GM12878 (cell line): Measurements from ENCODE around the gene TCEA2. TPM values are rescaled to one million over a fixed set of nuclear protein-coding genes. Genes with fewer than 3 reads are reported as not detected.

ENCODE experiments used
- ESRRA ChIP-seq: IDR thresholded peaks from 2 replicates; pipeline ENCODE4 v1.6.1; 2012; ENCODE audit warnings: mild to moderate bottlenecking, low read length, improper control_type of control experiment
- IKZF2 ChIP-seq, 2 experiments: fragments of 450-650 bp; IDR thresholded peaks; 2 replicates each; pipeline ENCODE4 v1.6.1; 2017; ENCODE audit warnings: mild to moderate bottlenecking in 2 of 2, moderate library complexity in 2 of 2
- MTA2 ChIP-seq: fragments of 450-650 bp; IDR thresholded peaks from 2 replicates; pipeline ENCODE4 v1.6.1; 2016; ENCODE audit warnings: low read depth, mild to moderate bottlenecking, moderate library complexity
- MYB ChIP-seq: fragments of 150-350 bp; IDR thresholded peaks from 2 replicates; pipeline ENCODE4 v1.6.1; 2014; ENCODE audit warnings: mild to moderate bottlenecking, low read depth, low read length, borderline replicate concordance
- NFIC ChIP-seq: IDR thresholded peaks from 2 replicates; pipeline ENCODE4 v1.6.1; 2012; ENCODE audit warnings: low read depth, mild to moderate bottlenecking, inconsistent platforms, low read length, moderate library complexity
- PAX5 ChIP-seq: IDR thresholded peaks from 2 replicates; pipeline ENCODE4 v1.6.1; 2011; ENCODE audit warnings: low read depth, low read length, borderline replicate concordance
- POLR2A ChIP-seq: IDR thresholded peaks from 2 replicates; pipeline ENCODE4 v1.6.1; 2011; ENCODE audit warnings: low read depth, mild to moderate bottlenecking, low read length
- RAD21 ChIP-seq: IDR thresholded peaks from 2 replicates; pipeline ENCODE4 v1.6.1; 2011; ENCODE audit warnings: mild to moderate bottlenecking, low read depth, low read length, moderate library complexity; ENCODE audit not compliant: insufficient read depth
- RAD51 ChIP-seq: fragments of 450-650 bp; IDR thresholded peaks from 2 replicates; pipeline ENCODE4 v1.6.1; 2016; ENCODE audit warnings: moderate library complexity, mild to moderate bottlenecking, inconsistent platforms
- RB1 ChIP-seq: fragments of 450-650 bp; formaldehyde crosslinking; IDR thresholded peaks from 2 replicates; pipeline ENCODE4 v1.6.1; 2017; ENCODE audit warnings: mild to moderate bottlenecking, borderline replicate concordance
- RCOR1 ChIP-seq: conservative IDR thresholded peaks from 2 replicates; pipeline ENCODE4 v1.6.1; 2012; ENCODE audit warnings: low read depth, low read length, improper control_type of control experiment
- REST ChIP-seq: IDR thresholded peaks from 2 replicates; pipeline ENCODE4 v1.6.1; 2012; ENCODE audit warnings: mild to moderate bottlenecking, low read depth, low read length
- RFX5 ChIP-seq: IDR thresholded peaks from 2 replicates; pipeline ENCODE4 v1.6.1; 2011; ENCODE audit warnings: low read depth, low read length, improper control_type of control experiment
- STAT1 ChIP-seq: fragments of 450-650 bp; conservative IDR thresholded peaks from 2 replicates; pipeline ENCODE4 v1.6.1; 2014; ENCODE audit warnings: antibody characterized with exemption, mild to moderate bottlenecking
- TARDBP ChIP-seq: IDR thresholded peaks from 2 replicates; pipeline ENCODE4 v1.6.1; 2016; ENCODE audit warnings: borderline replicate concordance
- TCF12 ChIP-seq: IDR thresholded peaks from 2 replicates; pipeline ENCODE4 v1.6.1; 2011; ENCODE audit warnings: low read depth, mild to moderate bottlenecking, low read length
- YY1 ChIP-seq: IDR thresholded peaks from 2 replicates; pipeline ENCODE4 v1.6.1; 2011; ENCODE audit warnings: low read depth, mild to moderate bottlenecking, low read length
- ZNF274 ChIP-seq: IDR thresholded peaks from one replicate; pipeline ENCODE4 v1.8.0; 2011; ENCODE audit not compliant: insufficient read length, insufficient read depth
- ZZZ3 ChIP-seq: IDR thresholded peaks from 2 replicates; pipeline ENCODE4 v1.6.1; 2011; ENCODE audit warnings: low read depth; ENCODE audit not compliant: control insufficient read depth, insufficient read length
- polyA plus RNA-seq, 11 experiments: library from polyadenylated mRNA; depleted of rRNA in 4 of 11; unstranded in 6 of 11; stranded (reverse) in 5 of 11; fragments of >200 nt; fragmentation: Nextera tagmentation in 4 of 11; fragmentation: Illumina TruSeq in 1 of 11; extraction: Ambion mirVana in 4 of 11; extraction: Trizol in 1 of 11; gene quantifications; 1 replicate in 1 of 11; 2 replicates in 10 of 11; pipeline versions ENCODE4 v1.2.1 to v1.2.3, GENCODE V29; 2011 to 2016; ENCODE audit warnings: inconsistent platforms in 2 of 11, missing spikeins in 2 of 11, low read depth in 1 of 11
- total RNA-seq, 4 experiments: library from RNA; depleted of rRNA in 3 of 4; stranded (reverse); fragments of >200 nt in 3 of 4; fragmentation: Illumina TruSeq in 1 of 4; extraction: Trizol in 1 of 4; gene quantifications; 2 replicates each; pipeline versions ENCODE4 v1.2.1 to v1.2.3, GENCODE V29; 2013 to 2021
- TF ChIP-seq, protein P1 (sequence below): fragments of 450-650 bp; IDR thresholded peaks from 2 replicates; pipeline ENCODE4 v1.6.1; 2017; ENCODE audit warnings: mild to moderate bottlenecking, low read depth, inconsistent platforms; ENCODE audit not compliant: poor library complexity, severe bottlenecking
- TF ChIP-seq, protein P2 (sequence below): fragments of 450-650 bp; conservative IDR thresholded peaks from 2 replicates; pipeline ENCODE4 v1.6.1; 2017; ENCODE audit warnings: mild to moderate bottlenecking, moderate library complexity
- TF ChIP-seq, protein P3 (sequence below): IDR thresholded peaks from 2 replicates; pipeline ENCODE4 v1.6.1; 2012; ENCODE audit warnings: low read depth, low read length, improper control_type of control experiment
- TF ChIP-seq, protein P4 (sequence below): fragments of 450-650 bp; IDR thresholded peaks from 2 replicates; pipeline ENCODE4 v1.6.1; 2016; ENCODE audit warnings: mild to moderate bottlenecking

The TCEA2 gene
- total and polyA plus RNA-seq, 10 of the 15 experiments (the other 5 are each of a cell fraction or from before 2014, with no cell fraction given) = 3.4 to 42.5 (median 13.3) TPM

DNA sequence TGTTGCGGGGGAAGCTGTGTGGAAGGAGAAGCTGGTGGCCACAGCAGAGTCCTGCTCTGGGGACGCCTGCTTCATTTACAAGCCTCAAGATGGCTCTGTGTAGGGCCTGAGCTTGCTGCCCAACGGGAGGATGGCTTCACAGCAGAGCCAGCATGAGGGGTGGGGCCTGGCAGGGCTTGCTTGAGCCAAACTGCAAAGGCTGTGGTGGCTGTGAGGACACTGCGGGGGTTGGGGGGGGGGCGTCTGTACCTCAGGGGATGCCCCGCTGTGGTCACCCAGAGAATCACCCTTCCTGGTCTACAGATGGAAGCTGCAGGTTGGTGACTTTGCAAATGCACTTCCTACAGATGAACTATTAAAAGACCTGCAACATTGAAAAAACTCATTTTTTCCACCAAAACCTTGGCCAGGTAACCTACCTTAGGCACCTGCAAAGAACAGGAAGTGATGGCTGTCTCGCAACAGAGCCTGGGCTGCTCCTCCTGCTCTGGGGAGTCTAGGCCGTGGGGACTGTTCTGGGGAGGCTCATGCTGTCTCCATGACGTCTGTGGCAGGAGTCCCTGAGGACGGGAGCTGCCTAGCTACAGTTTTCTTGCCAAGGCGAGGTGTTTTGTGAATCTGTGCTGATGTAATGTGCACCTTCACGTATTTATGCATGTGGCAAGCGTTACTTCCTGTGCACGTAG lies 37.0 kb downstream of the TCEA2 start (continued):
- no peak for TF ChIP-seq ZNF274
- TF ChIP-seq YY1 = no peak
- TF ChIP-seq TARDBP = no peak
- TF ChIP-seq MTA2 = peak; percentile 53; the same call in 1 of the 2 replicates
- no peak for TF ChIP-seq RAD21
- TF ChIP-seq, protein P1, sequence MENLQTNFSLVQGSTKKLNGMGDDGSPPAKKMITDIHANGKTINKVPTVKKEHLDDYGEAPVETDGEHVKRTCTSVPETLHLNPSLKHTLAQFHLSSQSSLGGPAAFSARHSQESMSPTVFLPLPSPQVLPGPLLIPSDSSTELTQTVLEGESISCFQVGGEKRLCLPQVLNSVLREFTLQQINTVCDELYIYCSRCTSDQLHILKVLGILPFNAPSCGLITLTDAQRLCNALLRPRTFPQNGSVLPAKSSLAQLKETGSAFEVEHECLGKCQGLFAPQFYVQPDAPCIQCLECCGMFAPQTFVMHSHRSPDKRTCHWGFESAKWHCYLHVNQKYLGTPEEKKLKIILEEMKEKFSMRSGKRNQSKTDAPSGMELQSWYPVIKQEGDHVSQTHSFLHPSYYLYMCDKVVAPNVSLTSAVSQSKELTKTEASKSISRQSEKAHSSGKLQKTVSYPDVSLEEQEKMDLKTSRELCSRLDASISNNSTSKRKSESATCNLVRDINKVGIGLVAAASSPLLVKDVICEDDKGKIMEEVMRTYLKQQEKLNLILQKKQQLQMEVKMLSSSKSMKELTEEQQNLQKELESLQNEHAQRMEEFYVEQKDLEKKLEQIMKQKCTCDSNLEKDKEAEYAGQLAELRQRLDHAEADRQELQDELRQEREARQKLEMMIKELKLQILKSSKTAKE = no peak
- no peak for TF ChIP-seq RCOR1
- TF ChIP-seq STAT1 = no peak
- no peak for TF ChIP-seq RFX5
- TF ChIP-seq TCF12 = no peak
- no peak for TF ChIP-seq NFIC
- TF ChIP-seq, protein P2, sequence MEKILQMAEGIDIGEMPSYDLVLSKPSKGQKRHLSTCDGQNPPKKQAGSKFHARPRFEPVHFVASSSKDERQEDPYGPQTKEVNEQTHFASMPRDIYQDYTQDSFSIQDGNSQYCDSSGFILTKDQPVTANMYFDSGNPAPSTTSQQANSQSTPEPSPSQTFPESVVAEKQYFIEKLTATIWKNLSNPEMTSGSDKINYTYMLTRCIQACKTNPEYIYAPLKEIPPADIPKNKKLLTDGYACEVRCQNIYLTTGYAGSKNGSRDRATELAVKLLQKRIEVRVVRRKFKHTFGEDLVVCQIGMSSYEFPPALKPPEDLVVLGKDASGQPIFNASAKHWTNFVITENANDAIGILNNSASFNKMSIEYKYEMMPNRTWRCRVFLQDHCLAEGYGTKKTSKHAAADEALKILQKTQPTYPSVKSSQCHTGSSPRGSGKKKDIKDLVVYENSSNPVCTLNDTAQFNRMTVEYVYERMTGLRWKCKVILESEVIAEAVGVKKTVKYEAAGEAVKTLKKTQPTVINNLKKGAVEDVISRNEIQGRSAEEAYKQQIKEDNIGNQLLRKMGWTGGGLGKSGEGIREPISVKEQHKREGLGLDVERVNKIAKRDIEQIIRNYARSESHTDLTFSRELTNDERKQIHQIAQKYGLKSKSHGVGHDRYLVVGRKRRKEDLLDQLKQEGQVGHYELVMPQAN = no peak
- TF ChIP-seq, protein P3, sequence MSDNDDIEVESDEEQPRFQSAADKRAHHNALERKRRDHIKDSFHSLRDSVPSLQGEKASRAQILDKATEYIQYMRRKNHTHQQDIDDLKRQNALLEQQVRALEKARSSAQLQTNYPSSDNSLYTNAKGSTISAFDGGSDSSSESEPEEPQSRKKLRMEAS = no peak
- peak in 1 of 2 experiments; percentile 32; a peak in 2 of 4 replicates for TF ChIP-seq IKZF2 (IDR thresholded peaks at IDR 0.05)
- TF ChIP-seq RB1 = no peak
- TF ChIP-seq POLR2A = no peak
- TF ChIP-seq, protein P4, sequence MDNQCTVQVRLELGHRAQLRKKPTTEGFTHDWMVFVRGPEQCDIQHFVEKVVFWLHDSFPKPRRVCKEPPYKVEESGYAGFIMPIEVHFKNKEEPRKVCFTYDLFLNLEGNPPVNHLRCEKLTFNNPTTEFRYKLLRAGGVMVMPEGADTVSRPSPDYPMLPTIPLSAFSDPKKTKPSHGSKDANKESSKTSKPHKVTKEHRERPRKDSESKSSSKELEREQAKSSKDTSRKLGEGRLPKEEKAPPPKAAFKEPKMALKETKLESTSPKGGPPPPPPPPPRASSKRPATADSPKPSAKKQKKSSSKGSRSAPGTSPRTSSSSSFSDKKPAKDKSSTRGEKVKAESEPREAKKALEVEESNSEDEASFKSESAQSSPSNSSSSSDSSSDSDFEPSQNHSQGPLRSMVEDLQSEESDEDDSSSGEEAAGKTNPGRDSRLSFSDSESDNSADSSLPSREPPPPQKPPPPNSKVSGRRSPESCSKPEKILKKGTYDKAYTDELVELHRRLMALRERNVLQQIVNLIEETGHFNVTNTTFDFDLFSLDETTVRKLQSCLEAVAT = no peak
- TF ChIP-seq ESRRA = no peak
- no peak for TF ChIP-seq REST
- no peak for TF ChIP-seq MYB
- no peak for TF ChIP-seq ZZZ3
- no peak for TF ChIP-seq PAX5
- no peak for TF ChIP-seq RAD51
